AG09319 (cell line): ENCODE results near the gene ZNF680.
"Not testable (repeated sequence)": the region's sequence is repeated elsewhere in the genome, so short reads cannot be mapped to it uniquely, and the experiment has no call there.

Experiments
- DNase-seq: peaks from one replicate; pipeline ENCODE4 v3.0.0-alpha.2; 2010; ENCODE audit warnings: low read depth; ENCODE audit errors: extremely low read depth
- CTCF ChIP-seq: IDR thresholded peaks from 2 replicates; pipeline ENCODE4 v1.5.1; 2011; ENCODE audit warnings: low read depth, mild to moderate bottlenecking, inconsistent platforms, low read length, moderate library complexity

Gene ZNF680

GRCh38 chr7:64602518-64602917 is 39.6 kb upstream of the ZNF680 start:
- DNase-seq, result no peak

DNA sequence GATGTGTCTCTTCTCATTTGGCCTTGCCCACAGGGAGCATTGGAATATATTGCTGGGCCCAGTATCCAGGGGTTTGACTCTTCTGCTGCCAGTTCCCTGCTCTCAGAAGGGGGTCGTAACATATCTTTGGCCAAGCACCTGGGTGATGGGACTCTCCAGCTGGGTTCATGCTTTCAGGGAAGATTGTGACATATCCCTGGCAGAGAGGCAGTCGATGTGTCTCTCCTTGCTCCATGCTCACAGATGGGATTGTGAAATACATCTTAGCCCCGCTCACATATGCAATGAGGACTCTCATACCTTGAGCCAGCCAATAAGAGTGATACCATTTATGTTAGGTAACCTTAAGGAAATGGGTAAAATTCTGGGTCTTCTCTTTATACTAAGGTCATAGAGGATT is 39.2 kb upstream of the ZNF680 start:
- TF ChIP-seq CTCF, result no peak
- DNase-seq, result no peak

More at GRCh38 chr7:64602518-64602917, 39.6 kb upstream of the ZNF680 start:
- no peak for TF ChIP-seq CTCF

- no peak for DNase-seq
Observed at GRCh38 chr7:64599359-64599758, 36.5 kb upstream of the ZNF680 start.

GRCh38 chr7:64590971-64591370 is 28.1 kb upstream of the ZNF680 start:
- no peak for DNase-seq
- TF ChIP-seq CTCF, result no peak

More at GRCh38 chr7:64599359-64599758, 36.5 kb upstream of the ZNF680 start:
- no peak for TF ChIP-seq CTCF

- no peak for TF ChIP-seq CTCF
- DNase-seq, result no peak
Observed at GRCh38 chr7:64581926-64582894, 19.3 kb upstream of the ZNF680 start.

GRCh38 chr7:64581391-64581790 is 18.5 kb upstream of the ZNF680 start:
- no peak for DNase-seq
- no peak for TF ChIP-seq CTCF

DNA sequence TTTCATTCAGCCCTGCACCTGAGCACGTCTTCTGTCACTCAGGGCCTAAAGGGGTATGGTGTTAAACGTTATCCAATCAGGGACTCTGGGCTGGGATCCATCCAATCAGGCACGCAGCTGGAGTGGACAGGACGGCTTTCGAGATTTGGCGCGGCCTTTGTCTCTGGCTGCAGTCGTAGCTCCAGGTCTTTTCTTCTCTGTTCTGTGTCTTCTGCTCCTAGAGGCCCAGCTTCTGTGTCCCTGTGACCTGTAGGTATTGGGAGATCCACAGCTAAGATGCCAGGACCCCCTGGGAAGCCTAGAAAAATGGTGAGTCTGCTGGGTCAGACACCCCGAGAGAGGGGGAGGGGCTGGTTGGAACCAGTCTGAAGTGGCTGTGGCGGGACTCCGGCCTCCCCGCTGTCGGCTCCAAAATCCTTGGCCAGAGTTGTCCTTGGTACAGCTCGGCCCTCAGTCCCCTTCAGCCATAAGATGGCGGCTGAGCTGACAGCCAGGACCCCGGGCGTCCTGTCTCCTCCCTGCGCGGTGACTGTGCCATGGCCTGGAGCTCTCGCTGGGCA is 11.7 kb upstream of the ZNF680 start:
- no peak for TF ChIP-seq CTCF
- DNase-seq, result no peak

- not testable (repeated sequence) for DNase-seq
Observed at GRCh38 chr7:64570284-64570605, 7.4 kb upstream of the ZNF680 start.
